Measurements from ENCODE around the gene TUBG1.

- TF ChIP-seq ZNF396 (CRISPR knock-in tag; IDR thresholded peaks at IDR 0.05; ENCODE audit: borderline replicate concordance) = no peak
- no peak for TF ChIP-seq CTCF (IDR thresholded peaks at IDR 0.05)
- TF ChIP-seq JUN (CRISPR knock-in tag; IDR thresholded peaks at IDR 0.05) = no peak
Observed at GRCh38 chr17:42659079-42659931, 49.8 kb downstream of the TUBG1 start, which contains the start of gene TUBG2.

Data from WTC11 (cell line).